22Rv1 (cell line): Measurements from ENCODE around the gene XRCC2.

Experiments
- H3K27ac ChIP-seq: fragments of 450-650 bp; 2 replicates; pipeline ENCODE4 v1.5.1; 2017
- ZFX ChIP-seq: fragments of 450-650 bp; IDR thresholded peaks from 2 replicates; pipeline ENCODE4 v1.6.1; 2017; ENCODE audit warnings: antibody characterized with exemption, borderline replicate concordance
- TF ChIP-seq, protein P1 (sequence below): fragments of 450-650 bp; IDR thresholded peaks from 2 replicates; pipeline ENCODE4 v1.5.1; 2017; ENCODE audit warnings: mild to moderate bottlenecking

The XRCC2 gene

DNA sequence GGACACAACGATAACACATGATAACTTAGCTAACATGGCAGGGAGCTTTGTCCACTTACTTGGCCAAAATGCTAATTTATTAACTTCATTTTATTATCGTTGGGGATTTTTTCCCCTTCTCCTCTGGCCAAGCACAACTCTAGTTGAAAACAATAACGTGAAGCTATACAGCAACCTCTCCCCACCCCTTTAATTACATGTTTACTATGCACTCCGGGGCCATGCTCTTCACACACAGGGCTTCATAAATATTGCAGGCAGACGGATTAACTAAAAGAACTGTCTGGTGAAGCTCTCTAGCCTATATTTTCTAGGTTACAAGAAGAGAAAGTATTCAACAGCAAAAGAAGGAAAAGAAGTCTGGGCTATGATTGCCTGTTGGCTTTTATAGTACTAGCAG is 51.7 kb downstream of the XRCC2 start:
- H3K27ac ChIP-seq, result no peak overlapping the region
- TF ChIP-seq ZFX, result no peak
- TF ChIP-seq, protein P1, sequence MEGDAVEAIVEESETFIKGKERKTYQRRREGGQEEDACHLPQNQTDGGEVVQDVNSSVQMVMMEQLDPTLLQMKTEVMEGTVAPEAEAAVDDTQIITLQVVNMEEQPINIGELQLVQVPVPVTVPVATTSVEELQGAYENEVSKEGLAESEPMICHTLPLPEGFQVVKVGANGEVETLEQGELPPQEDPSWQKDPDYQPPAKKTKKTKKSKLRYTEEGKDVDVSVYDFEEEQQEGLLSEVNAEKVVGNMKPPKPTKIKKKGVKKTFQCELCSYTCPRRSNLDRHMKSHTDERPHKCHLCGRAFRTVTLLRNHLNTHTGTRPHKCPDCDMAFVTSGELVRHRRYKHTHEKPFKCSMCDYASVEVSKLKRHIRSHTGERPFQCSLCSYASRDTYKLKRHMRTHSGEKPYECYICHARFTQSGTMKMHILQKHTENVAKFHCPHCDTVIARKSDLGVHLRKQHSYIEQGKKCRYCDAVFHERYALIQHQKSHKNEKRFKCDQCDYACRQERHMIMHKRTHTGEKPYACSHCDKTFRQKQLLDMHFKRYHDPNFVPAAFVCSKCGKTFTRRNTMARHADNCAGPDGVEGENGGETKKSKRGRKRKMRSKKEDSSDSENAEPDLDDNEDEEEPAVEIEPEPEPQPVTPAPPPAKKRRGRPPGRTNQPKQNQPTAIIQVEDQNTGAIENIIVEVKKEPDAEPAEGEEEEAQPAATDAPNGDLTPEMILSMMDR, result no peak

DNA sequence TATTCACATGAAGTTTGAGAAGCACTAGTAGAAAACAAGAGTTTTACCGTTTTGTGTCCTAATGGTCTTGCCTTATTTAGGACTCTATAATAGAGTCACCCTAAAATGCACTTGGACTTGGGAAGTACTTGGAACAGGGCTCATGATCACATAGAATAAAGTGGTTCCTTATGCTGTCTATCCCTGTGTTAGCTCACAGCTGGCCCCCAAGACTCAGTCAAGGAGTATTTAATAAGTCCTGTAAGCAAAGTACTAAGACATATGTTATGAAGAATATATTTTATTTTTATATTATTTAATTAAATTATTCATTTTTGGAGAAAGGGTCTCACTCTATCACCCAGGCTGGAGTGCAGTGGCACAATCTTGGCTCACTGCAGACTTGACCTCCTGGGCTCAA is 54.5 kb downstream of the XRCC2 start:
- TF ChIP-seq ZFX, result no peak
- TF ChIP-seq, protein P1, result no peak

DNA sequence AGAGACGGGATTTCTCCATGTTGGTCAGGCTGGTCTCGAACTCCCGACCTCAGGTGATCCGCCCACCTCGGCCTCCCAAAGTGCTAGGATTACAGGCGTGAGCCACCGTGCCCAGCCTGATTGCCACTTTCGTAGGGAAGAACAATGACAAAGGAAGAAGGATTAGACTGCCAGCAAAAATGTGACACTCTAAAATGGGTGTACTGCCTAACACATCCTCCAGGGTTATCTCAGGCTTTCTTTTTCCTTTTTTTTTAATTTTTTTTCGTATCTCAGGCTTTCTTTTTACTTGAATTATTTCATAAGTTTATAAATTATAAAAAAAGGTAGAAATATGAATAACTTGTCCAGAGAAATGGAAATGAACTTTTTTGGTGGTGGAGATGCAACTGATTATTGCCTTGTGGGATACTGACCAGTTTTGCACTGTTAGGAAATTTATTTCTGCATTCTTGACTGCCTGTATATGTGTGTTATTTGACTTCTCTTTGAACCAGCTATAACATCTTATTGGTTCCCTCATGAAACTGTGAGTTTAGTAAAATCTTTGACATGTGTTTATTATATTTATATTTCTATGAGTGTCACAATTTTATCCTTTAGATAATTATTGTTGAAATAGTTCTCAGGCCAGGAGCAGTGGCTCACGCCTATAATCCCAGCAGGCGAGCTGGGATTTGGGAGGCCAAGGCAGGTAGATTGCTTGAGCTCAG is 56.8 kb downstream of the XRCC2 start:
- no peak for TF ChIP-seq ZFX
- TF ChIP-seq, protein P1, result no peak
- no peak overlapping the region for H3K27ac ChIP-seq

More for the DNA sequence above, 54.5 kb downstream of the XRCC2 start:
- H3K27ac ChIP-seq, result no peak overlapping the region

DNA sequence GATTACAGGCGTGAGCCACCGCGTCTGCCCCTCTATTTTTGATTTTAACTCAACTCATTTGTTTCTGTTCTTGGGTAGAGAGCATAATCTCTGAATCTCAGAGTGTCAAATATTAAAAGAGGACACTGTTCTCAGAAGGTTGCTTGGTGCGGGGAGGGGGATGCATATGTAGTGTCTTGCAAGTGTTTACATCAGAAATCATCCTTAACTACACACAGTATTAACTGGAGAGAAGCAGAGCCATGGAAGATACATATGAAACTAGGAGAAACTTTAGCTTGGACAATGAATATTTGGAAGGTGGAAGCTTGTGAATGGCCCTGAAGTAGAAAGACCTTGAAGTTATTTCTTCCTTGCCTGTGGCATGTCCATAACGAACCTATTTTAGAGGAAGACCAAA is 57.5 kb downstream of the XRCC2 start:
- TF ChIP-seq, protein P1, result no peak
- H3K27ac ChIP-seq, result no peak overlapping the region

DNA sequence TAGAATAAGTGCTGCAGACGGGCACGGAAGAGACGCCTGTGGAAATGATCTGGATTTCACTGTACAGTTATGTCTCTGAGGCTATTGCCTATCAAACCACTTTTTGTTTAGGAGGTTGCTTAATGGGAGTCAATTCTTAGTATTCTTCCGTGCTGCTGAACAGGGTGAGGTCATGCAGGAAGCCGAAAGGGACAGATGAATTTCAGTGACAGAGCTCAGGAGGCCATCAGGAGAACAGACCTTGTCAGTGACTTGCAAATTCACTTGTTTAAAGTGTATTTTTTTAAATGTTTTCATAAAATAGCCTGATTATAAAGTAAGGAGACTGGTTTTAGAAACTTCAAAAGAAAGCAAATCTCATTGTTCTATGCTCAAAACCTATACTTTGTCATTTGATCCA is 58.9 kb downstream of the XRCC2 start:
- TF ChIP-seq ZFX, result no peak
- TF ChIP-seq, protein P1, result no peak
- H3K27ac ChIP-seq, result no peak overlapping the region

DNA sequence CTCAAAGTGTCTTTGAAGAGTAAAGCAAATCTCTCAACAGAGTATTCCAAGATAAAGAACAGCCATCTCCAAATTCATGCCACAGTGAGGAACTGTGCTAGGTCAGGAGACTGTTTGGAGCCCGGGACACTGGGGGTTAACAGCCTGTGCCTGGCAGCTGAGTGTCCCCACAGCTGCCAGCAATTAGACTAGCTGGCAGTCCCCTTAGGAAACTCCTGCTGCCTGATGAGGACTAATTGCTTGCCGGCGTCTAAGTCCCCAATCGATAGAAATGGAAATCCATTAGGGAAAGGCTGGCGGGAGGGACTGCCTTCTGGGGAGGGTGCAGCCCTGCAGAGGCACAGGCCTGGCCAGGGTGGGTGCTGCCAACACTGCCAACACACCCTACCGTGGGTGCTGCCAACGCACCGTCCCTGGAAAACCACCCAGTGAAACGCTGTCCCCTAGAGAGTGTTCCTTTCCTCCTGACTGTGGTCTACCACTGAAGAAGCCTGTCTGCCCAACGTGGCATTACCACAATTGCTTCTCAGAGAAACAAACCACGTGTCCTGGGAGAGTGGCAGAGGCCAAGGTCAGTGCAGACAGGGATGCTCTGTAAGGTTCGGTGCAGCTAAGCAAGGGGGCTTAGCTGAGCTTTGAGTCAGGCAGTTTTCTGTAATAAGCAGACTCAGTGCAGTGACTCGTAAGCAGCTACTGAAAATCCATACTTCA is 60.8 kb downstream of the XRCC2 start:
- H3K27ac ChIP-seq, result no peak overlapping the region

More for the DNA sequence above, 60.8 kb downstream of the XRCC2 start:
- TF ChIP-seq ZFX, result no peak
- TF ChIP-seq, protein P1, result no peak
